Measurements from ENCODE around the gene TNS3. TPM values are rescaled to one million over a fixed set of nuclear protein-coding genes. Genes with fewer than 3 reads are reported as not detected.

Gene TNS3
- total RNA-seq, 2 experiments from 2014 or later = 0.12 to 0.52 TPM

DNA sequence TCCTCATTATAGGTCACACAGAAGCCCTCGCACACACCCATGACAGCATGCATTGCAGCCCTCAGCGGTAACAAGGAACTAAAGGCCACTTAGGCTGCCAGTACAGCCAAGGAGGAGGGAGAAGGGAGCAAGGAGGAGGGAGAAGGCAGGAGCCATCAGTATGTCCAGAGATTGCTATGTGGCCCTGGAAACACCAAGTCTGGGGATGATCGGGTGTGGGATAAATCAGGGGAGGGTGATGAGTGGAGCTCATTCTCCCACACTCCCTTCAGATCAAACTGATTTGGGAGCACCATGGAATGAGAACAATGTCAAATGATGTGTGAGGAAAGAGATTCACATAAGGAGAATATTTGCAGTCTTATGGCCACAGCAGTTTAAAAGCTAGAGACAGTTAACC, 350.9 kb downstream of the TNS3 start:
- DNase-seq = no peak
- H3K4me1 Mint-ChIP-seq = no peaks in the 10 kb centered on the region
- no peak overlapping the region for H3K27ac Mint-ChIP-seq
- no peaks in the 10 kb centered on the region for H3K9me3 Mint-ChIP-seq
- H3K36me3 Mint-ChIP-seq = no peaks in the 10 kb centered on the region
- no peak overlapping the region for H3K4me3 Mint-ChIP-seq
- H3K27me3 Mint-ChIP-seq = peaks cover 10% of the 10 kb centered on the region

DNA sequence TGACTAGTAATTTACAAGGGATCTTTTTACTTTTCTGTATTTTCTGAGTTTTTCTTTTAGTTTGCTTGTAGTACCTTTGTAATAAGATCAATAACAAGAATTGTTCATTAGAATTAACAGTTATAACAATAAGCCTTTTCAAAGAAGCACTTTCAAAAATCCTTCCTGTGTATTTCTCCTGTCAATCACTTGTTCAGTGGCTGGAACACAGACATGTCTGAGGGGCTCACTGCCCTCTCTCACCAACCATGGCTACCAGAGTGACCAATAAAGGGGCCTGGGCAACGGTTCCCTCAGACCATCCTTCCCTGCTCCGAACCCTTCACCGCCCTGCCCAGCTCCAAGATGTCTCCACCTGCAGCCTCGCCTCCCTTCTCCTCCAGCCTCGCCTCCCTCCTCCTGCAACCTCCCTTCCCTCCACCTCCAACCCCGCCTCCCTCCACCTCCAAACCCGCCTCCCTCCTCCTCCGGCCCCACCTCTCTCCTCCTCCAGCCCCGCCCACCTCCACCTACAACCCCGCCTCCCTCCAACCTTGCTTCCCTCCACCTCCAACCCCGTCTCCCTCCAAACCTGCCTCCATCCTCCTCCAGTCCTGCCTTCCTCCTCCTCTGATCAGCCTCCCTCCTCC, 353.4 kb downstream of the TNS3 start:
- no peaks in the 10 kb centered on the region for H3K9me3 Mint-ChIP-seq
- H3K27me3 Mint-ChIP-seq = peaks cover 16% of the 10 kb centered on the region
- DNase-seq = no peak
- no peaks in the 10 kb centered on the region for H3K36me3 Mint-ChIP-seq
- no peaks in the 10 kb centered on the region for H3K4me1 Mint-ChIP-seq
- no peak overlapping the region for H3K27ac Mint-ChIP-seq
- H3K4me3 Mint-ChIP-seq = no peak overlapping the region

DNA sequence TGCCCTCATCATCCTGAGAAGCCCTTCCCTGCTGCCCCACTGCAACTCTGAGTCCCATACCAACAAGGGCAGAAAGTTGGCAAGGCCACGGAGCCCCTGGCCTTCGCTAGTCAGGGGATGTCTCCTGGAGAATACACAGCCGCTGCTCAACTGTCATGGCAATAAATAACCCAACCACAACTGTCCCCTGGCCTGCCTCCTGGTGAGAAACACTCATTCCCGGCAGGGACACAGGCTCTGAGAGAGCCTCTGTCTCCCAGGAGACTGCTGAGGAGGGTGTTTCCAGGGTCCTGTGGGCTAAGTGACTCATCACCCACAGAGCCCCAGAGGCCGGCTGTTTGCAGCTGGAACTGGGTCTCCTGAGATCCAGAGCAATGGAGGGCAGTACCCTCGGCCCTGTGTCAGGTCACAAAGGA, 354.1 kb downstream of the TNS3 start:
- Mint-ChIP-seq H3K9me3 (no peaks in the 10 kb centered on the region), H3K36me3 (no peaks in the 10 kb centered on the region), H3K4me1 (no peaks in the 10 kb centered on the region), H3K27me3 (peaks cover 16% of the 10 kb centered on the region), H3K4me3 (no peak overlapping the region), H3K27ac (no peak overlapping the region)
- DNase-seq = no peak

DNA sequence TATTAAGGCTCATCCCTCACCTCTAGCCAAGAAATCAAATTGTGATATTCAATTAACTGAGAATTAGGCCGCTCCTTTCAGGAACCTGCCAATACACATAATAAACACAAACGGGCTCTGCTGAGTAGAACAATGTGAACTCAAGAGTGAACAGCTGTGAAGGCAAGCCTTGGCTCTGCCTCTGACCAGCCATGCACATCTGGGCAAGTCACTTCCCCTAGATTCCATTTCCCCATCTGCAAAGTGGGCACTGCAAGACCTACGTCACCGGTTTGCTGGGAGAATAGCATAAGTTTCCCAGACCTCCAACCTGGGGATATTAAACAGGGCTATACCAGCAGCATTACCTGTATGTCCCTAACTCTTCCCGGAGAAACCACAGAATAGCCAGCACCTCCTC, 355.2 kb downstream of the TNS3 start:
- H3K27ac Mint-ChIP-seq = no peak overlapping the region
- H3K36me3 Mint-ChIP-seq = no peaks in the 10 kb centered on the region
- H3K4me1 Mint-ChIP-seq = no peaks in the 10 kb centered on the region
- no peak overlapping the region for H3K4me3 Mint-ChIP-seq
- peaks cover 16% of the 10 kb centered on the region for H3K27me3 Mint-ChIP-seq
- no peak for DNase-seq
- no peaks in the 10 kb centered on the region for H3K9me3 Mint-ChIP-seq

- Mint-ChIP-seq H3K4me3 (no peak overlapping the region), H3K27ac (no peak overlapping the region), H3K9me3 (no peaks in the 10 kb centered on the region), H3K27me3 (peaks cover 16% of the 10 kb centered on the region), H3K4me1 (no peaks in the 10 kb centered on the region), H3K36me3 (no peaks in the 10 kb centered on the region)
- no peak for DNase-seq
Measured at GRCh38 chr7:47225387-47226131, 356.4 kb downstream of the TNS3 start.
